Thyroid gland (tissue), 4 donors: ENCODE data around the gene TLR9.

Experiments used
- CTCF ChIP-seq, 6 experiments: fragments of 200-600 bp in 3 of 6; fragments of 450-650 bp in 3 of 6; sonication (generic) in 3 of 6; IDR thresholded peaks; one replicate each; pipeline ENCODE4 v1.5.1; 2016 to 2019; ENCODE audit warnings: antibody characterized with exemption in 6 of 6, mild to moderate bottlenecking in 2 of 6, inconsistent platforms in 1 of 6, moderate library complexity in 1 of 6
- POLR2A ChIP-seq, 2 donors: fragments of 450-650 bp; IDR thresholded peaks; one replicate each; pipeline ENCODE4 v1.6.1; 2017; ENCODE audit warnings: antibody characterized with exemption in 2 of 2, mild to moderate bottlenecking in 2 of 2, moderate library complexity in 1 of 2

GRCh38 chr3:52256159-52256558, 30.7 kb upstream of the TLR9 start:
- no peak for TF ChIP-seq CTCF (IDR thresholded peaks at IDR 0.05)
- no peak for TF ChIP-seq POLR2A (IDR thresholded peaks at IDR 0.05)
